Fibroblast of lung (primary cell): ENCODE measurements around the gene DTX4. TPM values are rescaled to one million over a fixed set of nuclear protein-coding genes. Genes with fewer than 3 reads are reported as not detected.
A peak's percentile ranks its signal among the peaks of the same experiment; 100 is the strongest.

Experiments
- DNase-seq, 2 donors: peaks; one replicate each; pipeline versions ENCODE4 v3.0.0 to v3.0.0-alpha.2; 2010; ENCODE audit warnings: low read depth in 2 of 2
- H2AFZ ChIP-seq: 2 replicates; pipeline ENCODE4 v1.5.1; 2012; ENCODE audit warnings: low read length, control low read depth, inconsistent platforms
- H3K27ac ChIP-seq: 2 replicates; pipeline ENCODE4 v1.5.1; 2011; ENCODE audit warnings: low read length, control low read depth; ENCODE audit not compliant: insufficient read depth
- H3K27me3 ChIP-seq: 2 replicates; pipeline ENCODE4 v1.5.1; 2011; ENCODE audit warnings: mild to moderate bottlenecking, low read length; ENCODE audit not compliant: control insufficient read depth, insufficient read depth
- H3K36me3 ChIP-seq: 2 replicates; pipeline ENCODE4 v1.5.1; 2011; ENCODE audit warnings: low read length; ENCODE audit not compliant: control insufficient read depth, insufficient read depth
- H3K4me1 ChIP-seq: 2 replicates; pipeline ENCODE4 v1.5.1; 2011; ENCODE audit warnings: low read length; ENCODE audit not compliant: control insufficient read depth, insufficient read depth; ENCODE audit errors: extremely low read depth
- H3K4me2 ChIP-seq: 2 replicates; pipeline ENCODE4 v1.5.1; 2011; ENCODE audit warnings: low read length, control low read depth; ENCODE audit not compliant: insufficient read depth; ENCODE audit errors: extremely low read depth
- H3K4me3 ChIP-seq, 4 experiments: fragments of 200-600 bp in 1 of 4; sonication (generic) in 1 of 4; replicated peaks in 1 of 4; 2 replicates each; pipeline ENCODE4 v1.5.1; 2011 to 2016; ENCODE audit warnings: low read length in 4 of 4, low read depth in 3 of 4, mild to moderate bottlenecking in 3 of 4, control low read depth in 2 of 4, inconsistent platforms in 1 of 4, mixed read lengths in 1 of 4; ENCODE audit not compliant: insufficient read depth in 1 of 4; ENCODE audit errors: control extremely low read depth in 1 of 4
- H3K79me2 ChIP-seq: 2 replicates; pipeline ENCODE4 v1.5.1; 2012; ENCODE audit warnings: mild to moderate bottlenecking, low read length, inconsistent platforms; ENCODE audit not compliant: control insufficient read depth, insufficient read depth
- H3K9ac ChIP-seq: 2 replicates; pipeline ENCODE4 v1.5.1; 2011; ENCODE audit warnings: mild to moderate bottlenecking, low read length, control low read depth; ENCODE audit not compliant: insufficient read depth
- H3K9me3 ChIP-seq: 2 replicates; pipeline ENCODE4 v1.5.1; 2012; ENCODE audit warnings: low read depth, low read length; ENCODE audit not compliant: control insufficient read depth, insufficient read depth
- H4K20me1 ChIP-seq: 2 replicates; pipeline ENCODE4 v1.5.1; 2011; ENCODE audit warnings: low read length; ENCODE audit not compliant: control insufficient read depth, insufficient read depth; ENCODE audit errors: extremely low read depth
- EZH2 ChIP-seq: IDR thresholded peaks from 2 replicates; pipeline ENCODE4 v1.5.1; 2012; ENCODE audit warnings: low read length, control low read depth, mild to moderate bottlenecking; ENCODE audit errors: missing control alignments
- polyA plus RNA-seq, 2 donors: library from polyadenylated mRNA; depleted of rRNA in 1 of 2; stranded (reverse) in 1 of 2; unstranded in 1 of 2; fragments of >200 nt; gene quantifications; 2 replicates each; pipeline ENCODE4 v1.2.1, GENCODE V29; 2011 to 2012; ENCODE audit warnings: missing spikeins in 1 of 2
- total RNA-seq: library from RNA; depleted of rRNA; stranded (reverse); fragments of >200 nt; gene quantifications from 2 replicates; pipeline ENCODE4 v1.2.1, GENCODE V29; 2014
- TF ChIP-seq, protein P1 (sequence below), 2 donors: IDR thresholded peaks in 1 of 2; conservative IDR thresholded peaks in 1 of 2; 1 replicate in 1 of 2; 2 replicates in 1 of 2; pipeline ENCODE4 v1.5.1; 2011 to 2012; ENCODE audit warnings: low read length in 2 of 2, control low read depth in 1 of 2, inconsistent platforms in 1 of 2, low read depth in 1 of 2, mild to moderate bottlenecking in 1 of 2

DTX4 gene
- total and polyA plus RNA-seq, 2 donors (not counting 1 experiment from before 2014, with no cell fraction given), result 1.2 to 4.8 TPM

DNA sequence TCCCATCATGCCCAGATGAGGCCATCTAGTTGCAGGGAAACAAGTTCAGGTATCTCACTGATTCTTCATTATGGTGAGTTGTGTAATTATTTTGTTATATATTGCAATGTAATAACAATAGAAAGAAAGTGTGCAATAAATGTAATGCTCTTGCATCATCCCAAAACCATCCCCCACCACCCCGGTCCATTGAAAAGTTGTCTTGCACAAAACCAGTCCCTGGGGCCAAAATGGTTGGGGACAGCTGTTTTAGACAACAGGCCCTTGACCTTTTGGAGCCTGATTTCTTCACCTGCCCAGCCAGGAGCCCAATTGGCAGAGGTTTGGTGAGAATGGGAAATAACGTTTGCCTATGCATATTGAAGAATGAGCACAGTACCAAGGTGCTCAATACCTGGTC is 24.8 kb downstream of the DTX4 start:
- Histone ChIP-seq H3K36me3 (no peaks in the 10 kb centered on the region), H4K20me1 (no peaks in the 10 kb centered on the region), H3K4me2 (no peak overlapping the region), H3K27me3 (no peaks in the 10 kb centered on the region), H3K9ac (no peak overlapping the region), H3K27ac (no peak overlapping the region), H3K4me3 (no peak overlapping the region), H3K9me3 (no peaks in the 10 kb centered on the region), H2AFZ (no peak overlapping the region), H3K79me2 (no peaks in the 10 kb centered on the region), H3K4me1 (peaks cover 4% of the 10 kb centered on the region)
- TF ChIP-seq EZH2, result no peak
- TF ChIP-seq, protein P1, sequence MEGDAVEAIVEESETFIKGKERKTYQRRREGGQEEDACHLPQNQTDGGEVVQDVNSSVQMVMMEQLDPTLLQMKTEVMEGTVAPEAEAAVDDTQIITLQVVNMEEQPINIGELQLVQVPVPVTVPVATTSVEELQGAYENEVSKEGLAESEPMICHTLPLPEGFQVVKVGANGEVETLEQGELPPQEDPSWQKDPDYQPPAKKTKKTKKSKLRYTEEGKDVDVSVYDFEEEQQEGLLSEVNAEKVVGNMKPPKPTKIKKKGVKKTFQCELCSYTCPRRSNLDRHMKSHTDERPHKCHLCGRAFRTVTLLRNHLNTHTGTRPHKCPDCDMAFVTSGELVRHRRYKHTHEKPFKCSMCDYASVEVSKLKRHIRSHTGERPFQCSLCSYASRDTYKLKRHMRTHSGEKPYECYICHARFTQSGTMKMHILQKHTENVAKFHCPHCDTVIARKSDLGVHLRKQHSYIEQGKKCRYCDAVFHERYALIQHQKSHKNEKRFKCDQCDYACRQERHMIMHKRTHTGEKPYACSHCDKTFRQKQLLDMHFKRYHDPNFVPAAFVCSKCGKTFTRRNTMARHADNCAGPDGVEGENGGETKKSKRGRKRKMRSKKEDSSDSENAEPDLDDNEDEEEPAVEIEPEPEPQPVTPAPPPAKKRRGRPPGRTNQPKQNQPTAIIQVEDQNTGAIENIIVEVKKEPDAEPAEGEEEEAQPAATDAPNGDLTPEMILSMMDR (conservative IDR thresholded peaks at IDR 0.05 in 1 of 2, IDR thresholded peaks at IDR 0.05 in 1 of 2; ENCODE audit: low read depth in 1 of 2, low read length in 2 of 2), result no peak
- no peak for DNase-seq

GRCh38 chr11:59197991-59198390 is 26.1 kb downstream of the DTX4 start:
- no peak overlapping the region for H3K4me3 ChIP-seq
- DNase-seq, result peak; percentile 22 to 71
- H3K4me1 ChIP-seq, result peaks cover 4% of the 10 kb centered on the region
- TF ChIP-seq EZH2, result no peak
- TF ChIP-seq, protein P1 (conservative IDR thresholded peaks at IDR 0.05 in 1 of 2, IDR thresholded peaks at IDR 0.05 in 1 of 2; ENCODE audit: low read depth in 1 of 2, low read length in 2 of 2), result no peak
- H3K4me2 ChIP-seq, result no peak overlapping the region
- no peaks in the 10 kb centered on the region for H3K79me2 ChIP-seq
- no peaks in the 10 kb centered on the region for H4K20me1 ChIP-seq
- H3K27ac ChIP-seq, result no peak overlapping the region
- H3K36me3 ChIP-seq, result no peaks in the 10 kb centered on the region
- H3K27me3 ChIP-seq, result no peaks in the 10 kb centered on the region
- no peaks in the 10 kb centered on the region for H3K9me3 ChIP-seq
- no peak overlapping the region for H2AFZ ChIP-seq
- no peak overlapping the region for H3K9ac ChIP-seq

- DNase-seq, result no peak
- Histone ChIP-seq H3K27me3 (no peaks in the 10 kb centered on the region), H4K20me1 (no peaks in the 10 kb centered on the region), H3K4me2 (no peak overlapping the region), H3K9me3 (no peaks in the 10 kb centered on the region), H3K27ac (no peak overlapping the region), H3K36me3 (no peaks in the 10 kb centered on the region), H3K4me1 (peaks cover 4% of the 10 kb centered on the region), H3K9ac (no peak overlapping the region), H2AFZ (no peak overlapping the region), H3K4me3 (no peak overlapping the region), H3K79me2 (no peaks in the 10 kb centered on the region)
- TF ChIP-seq, protein P1 (conservative IDR thresholded peaks at IDR 0.05 in 1 of 2, IDR thresholded peaks at IDR 0.05 in 1 of 2; ENCODE audit: low read depth in 1 of 2, low read length in 2 of 2), result no peak
- TF ChIP-seq EZH2, result no peak
These were observed 26.8 kb downstream of the DTX4 start for GRCh38 chr11:59198726-59199125.
